CD14-positive monocyte (primary cell): ENCODE data around the gene SEMA3A. TPM values are rescaled to one million over a fixed set of nuclear protein-coding genes. Genes with fewer than 3 reads are reported as not detected.

ENCODE experiments used
- DNase-seq, 3 donors: peaks; one replicate each; pipeline ENCODE4 v3.0.0-alpha.2; 2011 to 2022
- H2AFZ ChIP-seq: 2 replicates; pipeline ENCODE4 v1.6.0; 2012; ENCODE audit warnings: mild to moderate bottlenecking, low read depth, low read length, inconsistent platforms; ENCODE audit not compliant: insufficient read depth, poor library complexity, severe bottlenecking
- H3K27ac ChIP-seq, 2 donors: 1 replicate in 1 of 2; 2 replicates in 1 of 2; pipeline ENCODE4 v1.5.1; 2012 to 2013; ENCODE audit warnings: low read length in 2 of 2, control low read depth in 1 of 2, inconsistent platforms in 1 of 2, low read depth in 1 of 2, mild to moderate bottlenecking in 1 of 2
- H3K27me3 ChIP-seq, 2 donors: one replicate each; pipeline versions ENCODE4 v1.6.0 to v1.6.1; 2011 to 2013; ENCODE audit warnings: low read length in 2 of 2; ENCODE audit not compliant: control insufficient read depth in 2 of 2, insufficient read depth in 2 of 2
- H3K36me3 ChIP-seq, 2 donors: replicated peaks in 1 of 2; 1 replicate in 1 of 2; 2 replicates in 1 of 2; pipeline versions ENCODE4 v1.5.1 to v1.6.1; 2012 to 2013; ENCODE audit warnings: low read length in 2 of 2, control low read depth in 1 of 2, inconsistent platforms in 1 of 2, mild to moderate bottlenecking in 1 of 2; ENCODE audit not compliant: insufficient read depth in 2 of 2, control insufficient read depth in 1 of 2
- H3K4me1 ChIP-seq, 2 donors: 1 replicate in 1 of 2; 2 replicates in 1 of 2; pipeline versions ENCODE4 v1.5.1 to v1.6.1; 2012 to 2013; ENCODE audit warnings: low read length in 2 of 2, control low read depth in 1 of 2, inconsistent platforms in 1 of 2, mild to moderate bottlenecking in 1 of 2, moderate library complexity in 1 of 2; ENCODE audit not compliant: insufficient read depth in 2 of 2, control insufficient read depth in 1 of 2
- H3K4me2 ChIP-seq: replicated peaks from 2 replicates; pipeline ENCODE3; 2012; ENCODE audit warnings: low read length, moderate library complexity, mild to moderate bottlenecking; ENCODE audit not compliant: poor library complexity, severe bottlenecking; ENCODE audit errors: extremely low read depth
- H3K4me3 ChIP-seq, 3 experiments: fragments of 200-600 bp in 1 of 3; sonication (generic) in 1 of 3; replicated peaks in 1 of 3; 1 replicate in 2 of 3; 2 replicates in 1 of 3; pipeline ENCODE4 v1.5.1; 2011 to 2013; ENCODE audit warnings: low read length in 3 of 3, mild to moderate bottlenecking in 3 of 3, control low read depth in 2 of 3, low read depth in 2 of 3, inconsistent platforms in 1 of 3, moderate library complexity in 1 of 3
- H3K79me2 ChIP-seq: 2 replicates; pipeline ENCODE4 v1.6.0; 2012; ENCODE audit warnings: mild to moderate bottlenecking, control low read depth, inconsistent platforms, low read length, moderate library complexity; ENCODE audit not compliant: insufficient read depth
- H3K9ac ChIP-seq: 2 replicates; pipeline ENCODE4 v1.6.0; 2017; ENCODE audit warnings: low read length, mild to moderate bottlenecking; ENCODE audit not compliant: insufficient read depth, poor library complexity, severe bottlenecking
- H3K9me3 ChIP-seq, 2 donors: replicated peaks in 1 of 2; 1 replicate in 1 of 2; 2 replicates in 1 of 2; pipeline versions ENCODE4 v1.5.1 to v1.6.1; 2012 to 2013; ENCODE audit warnings: low read length in 2 of 2, control low read depth in 1 of 2; ENCODE audit not compliant: control insufficient read depth in 1 of 2, insufficient read depth in 1 of 2
- H4K20me1 ChIP-seq: 2 replicates; pipeline ENCODE4 v1.6.0; 2012; ENCODE audit warnings: mild to moderate bottlenecking, low read length, control low read depth, moderate library complexity; ENCODE audit not compliant: insufficient read depth
- H3K27ac Mint-ChIP-seq, 7 donors: one replicate each; pipeline ENCODE4 v1.8.0; 2020; ENCODE audit warnings: mild to moderate bottlenecking in 7 of 7, mixed read lengths in 7 of 7, moderate library complexity in 6 of 7, inconsistent platforms in 2 of 7
- H3K27me3 Mint-ChIP-seq, 3 donors: one replicate each; pipeline ENCODE4 v1.8.0; 2021 to 2022; ENCODE audit warnings: low read depth in 3 of 3, mild to moderate bottlenecking in 3 of 3, mixed read lengths in 3 of 3, moderate library complexity in 3 of 3, inconsistent platforms in 1 of 3
- H3K36me3 Mint-ChIP-seq, 2 donors: one replicate each; pipeline ENCODE4 v1.8.0; 2020; ENCODE audit warnings: mixed read lengths in 2 of 2, inconsistent platforms in 1 of 2, mild to moderate bottlenecking in 1 of 2
- H3K4me1 Mint-ChIP-seq: one replicate; pipeline ENCODE4 v1.8.0; 2020; ENCODE audit warnings: mild to moderate bottlenecking, mixed read lengths
- H3K4me3 Mint-ChIP-seq, 2 donors: one replicate each; pipeline ENCODE4 v1.8.0; 2020; ENCODE audit warnings: mild to moderate bottlenecking in 2 of 2, mixed read lengths in 2 of 2, moderate library complexity in 1 of 2
- H3K9me3 Mint-ChIP-seq, 7 donors: one replicate each; pipeline ENCODE4 v1.8.0; 2020 to 2022; ENCODE audit warnings: mixed read lengths in 7 of 7, mild to moderate bottlenecking in 6 of 7, moderate library complexity in 6 of 7, inconsistent platforms in 2 of 7
- WGBS: methylation state at CpG from one replicate; pipeline ENCODE4 v1.1.5; 2013; ENCODE audit warnings: missing lambda C conversion rate; ENCODE audit not compliant: insufficient coverage; 5-methylcytosine and 5-hydroxymethylcytosine counted together
- intact Hi-C, 2 donors: fragments of 100-400 bp; cut with micrococcal nuclease; formaldehyde crosslinking; loops; one replicate each; pipeline versions ENCODE4 v1.15.0 to v1.15.1; 2023
- polyA plus RNA-seq, 3 donors: library from polyadenylated mRNA; depleted of rRNA in 1 of 3; unstranded in 2 of 3; stranded (reverse) in 1 of 3; fragments of 300-500 nt in 2 of 3; fragments of >200 nt in 1 of 3; fragmentation: Illumina TruSeq in 2 of 3; gene quantifications; 1 replicate in 2 of 3; 2 replicates in 1 of 3; pipeline ENCODE4 v1.2.3, GENCODE V29; 2012 to 2021
- TF ChIP-seq, protein P1 (sequence below): fragments of 200-600 bp; IDR thresholded peaks from one replicate; pipeline ENCODE4 v1.8.0; 2022; ENCODE audit warnings: antibody characterized with exemption, mild to moderate bottlenecking

The SEMA3A gene
- polyA plus RNA-seq, 3 donors = 0.03 TPM; not detected in 2

GRCh38 chr7:84058311-84059076 lies 136.1 kb downstream of the SEMA3A start:
- no peak overlapping the region for H2AFZ ChIP-seq
- H3K27ac Mint-ChIP-seq = no peak overlapping the region
- H3K27me3 ChIP-seq = no peaks in the 10 kb centered on the region
- intact Hi-C loops = no loop called here
- DNase-seq = no peak
- H4K20me1 ChIP-seq = no peaks in the 10 kb centered on the region
- no peak overlapping the region for H3K27ac ChIP-seq
- H3K9me3 ChIP-seq = peaks cover 0 to 10% of the 10 kb centered on the region in 2 donors
- no peaks in the 10 kb centered on the region for H3K27me3 Mint-ChIP-seq
- no CpG with 5 or more reads among the region's 6 CpGs for WGBS
- H3K36me3 Mint-ChIP-seq = no peaks in the 10 kb centered on the region
- no peak overlapping the region for H3K4me3 ChIP-seq
- no peak overlapping the region for H3K4me3 Mint-ChIP-seq
- no peaks in the 10 kb centered on the region for H3K4me1 Mint-ChIP-seq
- H3K79me2 ChIP-seq = no peaks in the 10 kb centered on the region
- TF ChIP-seq, protein P1, sequence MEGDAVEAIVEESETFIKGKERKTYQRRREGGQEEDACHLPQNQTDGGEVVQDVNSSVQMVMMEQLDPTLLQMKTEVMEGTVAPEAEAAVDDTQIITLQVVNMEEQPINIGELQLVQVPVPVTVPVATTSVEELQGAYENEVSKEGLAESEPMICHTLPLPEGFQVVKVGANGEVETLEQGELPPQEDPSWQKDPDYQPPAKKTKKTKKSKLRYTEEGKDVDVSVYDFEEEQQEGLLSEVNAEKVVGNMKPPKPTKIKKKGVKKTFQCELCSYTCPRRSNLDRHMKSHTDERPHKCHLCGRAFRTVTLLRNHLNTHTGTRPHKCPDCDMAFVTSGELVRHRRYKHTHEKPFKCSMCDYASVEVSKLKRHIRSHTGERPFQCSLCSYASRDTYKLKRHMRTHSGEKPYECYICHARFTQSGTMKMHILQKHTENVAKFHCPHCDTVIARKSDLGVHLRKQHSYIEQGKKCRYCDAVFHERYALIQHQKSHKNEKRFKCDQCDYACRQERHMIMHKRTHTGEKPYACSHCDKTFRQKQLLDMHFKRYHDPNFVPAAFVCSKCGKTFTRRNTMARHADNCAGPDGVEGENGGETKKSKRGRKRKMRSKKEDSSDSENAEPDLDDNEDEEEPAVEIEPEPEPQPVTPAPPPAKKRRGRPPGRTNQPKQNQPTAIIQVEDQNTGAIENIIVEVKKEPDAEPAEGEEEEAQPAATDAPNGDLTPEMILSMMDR = no peak
- H3K9ac ChIP-seq = no peak overlapping the region
- H3K9me3 Mint-ChIP-seq = peaks cover 0 to 9% (median 6%) of the 10 kb centered on the region in 7 donors
- H3K4me2 ChIP-seq = no peak overlapping the region
- no peaks in the 10 kb centered on the region for H3K4me1 ChIP-seq
- no peaks in the 10 kb centered on the region for H3K36me3 ChIP-seq

GRCh38 chr7:84057576-84057975 lies 137.0 kb downstream of the SEMA3A start:
- no CpG with 5 or more reads among the region's 2 CpGs for WGBS
- Mint-ChIP-seq H3K27ac (no peak overlapping the region), H3K9me3 (peaks cover 0 to 9% (median 6%) of the 10 kb centered on the region in 7 donors), H3K36me3 (no peaks in the 10 kb centered on the region), H3K27me3 (no peaks in the 10 kb centered on the region), H3K4me3 (no peak overlapping the region), H3K4me1 (no peaks in the 10 kb centered on the region)
- no peaks in the 10 kb centered on the region for H4K20me1 ChIP-seq
- H2AFZ ChIP-seq = no peak overlapping the region
- no peaks in the 10 kb centered on the region for H3K4me1 ChIP-seq
- no peaks in the 10 kb centered on the region for H3K27me3 ChIP-seq
- H3K9ac ChIP-seq = no peak overlapping the region
- H3K4me3 ChIP-seq = no peak overlapping the region
- TF ChIP-seq, protein P1 = no peak
- peaks cover 0 to 5% of the 10 kb centered on the region in 2 donors for H3K9me3 ChIP-seq
- H3K79me2 ChIP-seq = no peaks in the 10 kb centered on the region
- no peak for DNase-seq
- no peak overlapping the region for H3K4me2 ChIP-seq
- intact Hi-C loops = no loop called here
- no peak overlapping the region for H3K27ac ChIP-seq
- H3K36me3 ChIP-seq = no peaks in the 10 kb centered on the region
